OCI-M2 (cell line): ENCODE results near the gene LIPC.

Source experiments
- DNase-seq: peaks from one replicate; lab custom pipeline; 2025; ENCODE audit not compliant: unreplicated experiment; lab: John Stamatoyannopoulos, UW

Gene LIPC

DNA sequence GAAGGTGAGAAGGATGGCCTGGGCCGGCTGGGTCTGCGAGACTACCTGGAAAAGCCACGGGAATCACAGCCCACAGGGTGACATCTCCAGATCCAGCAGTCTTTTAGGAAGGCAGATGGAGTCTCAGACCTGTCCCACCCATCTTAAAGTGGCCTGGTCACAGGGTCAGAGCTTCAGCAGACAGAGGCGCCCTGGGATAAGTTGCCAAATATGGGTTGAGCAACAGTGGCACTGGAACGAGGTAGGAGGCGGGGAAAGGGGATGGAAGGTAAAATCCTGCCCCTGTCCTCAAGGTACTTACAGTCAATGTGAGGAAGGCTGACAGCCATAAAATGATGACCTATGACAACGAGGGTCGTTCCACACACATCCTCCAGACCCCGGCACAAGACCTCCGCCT is 80.7 kb downstream of the LIPC start:
- no peak for DNase-seq

- DNase-seq, result no peak
These were observed 81.2 kb downstream of the LIPC start for GRCh38 chr15:58513008-58513407.

DNA sequence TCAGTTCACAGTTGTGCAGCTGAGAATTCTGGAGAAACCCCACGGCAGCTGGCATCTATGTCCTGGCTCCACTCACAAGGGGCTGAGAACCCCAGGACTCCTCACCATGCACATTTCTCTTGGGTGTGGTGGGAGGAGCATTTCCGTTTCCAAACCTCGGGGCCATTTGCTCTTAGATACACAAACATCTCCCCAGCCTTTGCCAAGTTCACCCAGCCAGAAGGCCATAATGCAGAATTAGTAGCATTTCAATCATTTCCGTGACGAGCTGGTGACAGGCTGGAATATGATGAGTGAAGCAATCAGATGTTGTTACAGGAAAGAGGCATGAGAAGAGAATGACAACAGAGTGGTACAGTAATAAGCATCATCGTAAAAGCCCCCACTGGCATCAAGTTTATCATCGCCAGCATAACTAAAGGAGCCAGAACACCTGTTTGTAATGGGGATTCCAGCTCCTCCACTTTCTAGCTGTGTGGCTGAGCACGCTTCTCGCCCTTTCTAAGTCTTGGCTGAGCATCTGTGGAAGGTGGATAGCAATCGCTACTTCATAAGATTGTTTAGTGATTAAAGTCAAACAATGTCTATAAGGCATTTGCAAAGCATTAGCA is 82.0 kb downstream of the LIPC start:
- no peak for DNase-seq

GRCh38 chr15:58515807-58516206 is 84.0 kb downstream of the LIPC start:
- no peak for DNase-seq

DNA sequence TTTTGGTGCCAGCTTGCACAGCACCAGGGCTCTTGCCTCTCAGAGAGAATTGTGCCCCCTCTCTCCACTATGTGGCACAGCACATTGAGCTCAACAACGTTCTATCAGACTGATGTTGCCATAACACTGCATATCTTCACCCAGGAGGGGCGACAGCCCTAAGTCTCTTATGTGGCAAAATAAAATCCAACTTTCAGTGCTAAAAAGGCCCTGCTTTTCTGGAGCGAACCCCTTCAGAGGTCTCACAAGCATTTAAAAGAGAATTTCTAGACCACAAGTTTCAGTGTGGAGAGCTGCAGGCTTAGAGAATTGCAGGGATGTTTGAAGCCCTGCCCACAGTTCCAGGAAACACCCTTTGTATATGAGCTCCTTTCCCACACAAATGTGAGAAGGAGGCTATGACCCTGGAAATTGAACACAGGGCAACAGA is 85.5 kb downstream of the LIPC start:
- DNase-seq, result no peak

- peak; percentile 19 for DNase-seq
These were observed 86.1 kb downstream of the LIPC start for GRCh38 chr15:58517682-58518525.

DNA sequence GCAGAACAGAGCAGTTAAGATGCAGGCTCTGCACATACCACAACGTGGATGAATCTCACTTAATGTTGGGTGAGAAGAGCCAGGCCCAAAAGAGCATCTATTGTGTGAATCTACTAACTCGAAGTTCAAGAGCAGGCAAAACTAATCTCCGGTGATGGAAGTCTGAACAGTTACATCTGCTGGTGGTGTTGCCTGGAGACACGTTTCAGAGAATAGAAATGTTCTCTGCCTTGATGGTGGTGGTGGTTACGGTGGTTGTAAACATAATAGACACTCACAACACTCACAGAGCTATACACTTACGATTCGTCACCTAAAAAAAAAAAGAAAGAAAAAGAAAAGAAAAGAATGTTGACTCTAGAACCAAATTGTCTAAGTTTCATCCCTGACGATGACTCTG is 86.8 kb downstream of the LIPC start:
- DNase-seq, result no peak

DNA sequence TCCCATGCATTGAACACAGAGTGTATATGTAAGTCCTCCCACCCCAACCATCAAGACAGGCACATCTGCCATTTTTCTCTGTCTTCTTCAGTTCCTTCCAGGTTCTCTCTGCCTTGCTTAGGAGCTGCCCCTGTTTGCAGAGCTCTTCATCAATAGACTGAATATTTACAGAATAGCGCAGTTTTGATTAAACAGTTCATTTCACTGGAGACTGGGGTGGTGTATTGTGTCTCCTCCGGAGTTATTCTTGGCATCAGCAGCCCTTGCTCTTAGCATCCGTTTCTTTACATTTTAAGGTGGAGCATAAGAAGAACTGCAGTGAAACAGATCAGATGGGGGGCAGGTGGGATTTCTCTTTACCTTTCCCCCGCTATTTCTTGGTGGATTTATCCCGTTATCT is 87.7 kb downstream of the LIPC start:
- DNase-seq, result no peak

GRCh38 chr15:58520464-58520863 is 88.7 kb downstream of the LIPC start:
- DNase-seq, result peak; percentile 34

DNA sequence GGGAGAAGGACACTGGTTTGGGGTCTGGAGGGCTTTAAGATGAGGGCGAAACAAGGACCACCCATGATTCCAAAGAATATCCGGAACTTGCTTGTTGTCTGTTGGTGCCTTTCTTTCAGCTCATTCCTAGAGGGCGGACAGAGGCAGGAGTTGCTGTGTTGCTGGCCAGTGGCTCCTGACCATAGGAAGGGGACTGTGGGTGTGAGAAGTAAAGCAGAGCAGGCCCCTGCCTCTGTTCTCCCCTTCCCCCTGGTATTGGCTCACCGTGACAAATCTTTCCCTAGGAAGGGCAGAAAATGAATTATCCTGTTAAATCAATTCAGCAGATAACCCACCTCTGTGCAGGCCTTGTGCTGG is 89.1 kb downstream of the LIPC start:
- DNase-seq, result no peak

GRCh38 chr15:58521293-58521991 is 89.7 kb downstream of the LIPC start:
- DNase-seq, result peak; percentile 61

- no peak for DNase-seq
These were observed 90.6 kb downstream of the LIPC start for GRCh38 chr15:58522391-58522790.

GRCh38 chr15:58522865-58523264 is 91.1 kb downstream of the LIPC start:
- no peak for DNase-seq

- no peak for DNase-seq
These were observed 91.8 kb downstream of the LIPC start for GRCh38 chr15:58523634-58524033.

DNA sequence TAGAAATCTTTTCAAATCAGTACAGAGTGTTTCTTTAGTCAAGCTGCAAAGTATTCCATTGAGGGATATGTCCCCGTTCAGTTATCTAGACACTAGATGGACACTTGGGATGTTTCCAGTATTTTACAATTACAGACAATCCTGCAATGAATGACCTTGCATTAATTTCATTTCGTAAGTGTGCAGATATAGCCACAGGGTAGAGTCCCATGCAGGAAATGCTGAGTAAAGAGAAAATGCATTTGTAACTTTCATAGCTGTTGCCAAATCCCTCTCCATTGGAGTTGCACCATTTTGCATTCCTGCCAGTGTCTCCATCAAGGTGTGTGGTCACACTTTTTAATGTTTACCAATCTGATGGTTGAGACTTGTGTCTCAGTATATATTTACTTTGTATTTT is 92.5 kb downstream of the LIPC start:
- no peak for DNase-seq

- DNase-seq, result no peak
These were observed 94.2 kb downstream of the LIPC start for GRCh38 chr15:58525991-58526421.

DNA sequence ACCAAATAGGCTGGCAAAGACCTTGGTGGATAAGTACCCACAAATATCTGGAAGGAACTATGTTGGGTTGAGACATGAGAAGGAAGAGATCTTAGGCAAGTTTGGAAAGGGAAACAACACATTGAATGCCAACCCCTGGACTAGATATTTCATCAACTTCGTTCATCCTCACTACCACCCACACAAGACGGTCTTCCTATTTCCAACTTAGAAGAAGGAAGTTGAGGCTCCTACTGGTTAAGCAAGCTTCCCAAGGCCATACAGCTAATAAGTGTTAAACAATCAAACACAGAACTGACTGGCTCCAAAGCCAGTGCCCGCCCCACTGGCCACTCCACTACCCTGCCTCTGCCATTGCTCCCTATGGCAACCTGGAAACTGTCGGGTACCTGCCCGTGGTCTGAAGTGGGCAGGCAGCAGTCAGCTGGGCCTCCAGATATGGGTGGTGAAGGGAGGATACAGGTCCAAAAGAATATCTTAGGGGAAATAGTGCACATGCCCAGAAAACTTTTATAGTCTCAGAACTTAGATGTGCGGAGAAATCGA is 94.9 kb downstream of the LIPC start:
- DNase-seq, result no peak

- DNase-seq, result no peak
These were observed 95.9 kb downstream of the LIPC start for GRCh38 chr15:58527573-58528187.

GRCh38 chr15:58528188-58528870 is 96.5 kb downstream of the LIPC start:
- no peak for DNase-seq

DNA sequence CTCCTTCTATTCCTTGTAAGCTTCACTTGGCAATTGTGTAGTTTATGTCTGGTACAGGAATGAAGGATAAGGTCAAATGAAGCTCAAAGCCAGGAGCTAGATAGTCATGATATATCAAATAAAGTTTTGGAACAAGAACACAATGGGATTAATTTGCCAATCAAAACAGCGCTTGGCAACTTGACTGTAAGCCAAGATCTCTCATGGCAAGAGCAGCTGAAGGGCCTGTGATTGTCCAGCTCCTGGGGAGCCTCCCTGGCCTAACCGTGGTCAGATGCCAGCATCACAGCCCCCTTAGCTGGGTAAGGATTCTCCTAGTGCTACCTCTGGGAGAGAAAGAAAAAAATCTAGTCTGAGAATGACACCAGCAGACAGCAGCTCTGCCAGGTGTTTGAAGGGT is 97.2 kb downstream of the LIPC start:
- DNase-seq, result no peak
